OCI-LY7 (cell line): ENCODE results near the gene BPIFB2. TPM values are rescaled to one million over a fixed set of nuclear protein-coding genes. Genes with fewer than 3 reads are reported as not detected.

Source experiments
- BruUV-seq: library from RNA; stranded (reverse); fragments of 400-500 nt; replicated peaks from 2 replicates; lab custom pipeline; 2021; lab: Mats Ljungman, UMichigan
- CTCF ChIA-PET: fragments of 300-600 bp; sonication (Branson Sonifier 250); formaldehyde crosslinking; loops from one replicate; lab custom pipeline; 2022; ENCODE audit warnings: antibody characterized with exemption; ENCODE audit not compliant: unreplicated experiment; lab: Charles Lee
- POLR2A ChIA-PET: fragments of 300-600 bp; sonication (Branson Sonifier 250); formaldehyde crosslinking; loops from one replicate; lab custom pipeline; 2022; ENCODE audit warnings: antibody characterized with exemption; lab: Charles Lee
- DNase-seq: peaks from one replicate; pipeline ENCODE4 v3.0.0-alpha.2; 2015; ENCODE audit warnings: low spot score
- H2AFZ ChIP-seq: fragments of 200-600 bp; sonication (generic), shearing (Covaris generic); 2 replicates; pipeline ENCODE4 v1.6.1; 2014; ENCODE audit warnings: mild to moderate bottlenecking, antibody characterized with exemption, low read length, moderate library complexity
- H3K27ac ChIP-seq: fragments of 200-600 bp; sonication (generic); 2 replicates; pipeline ENCODE4 v1.5.1; 2014; ENCODE audit warnings: mixed run types, low read depth, mild to moderate bottlenecking, moderate library complexity, low read length, inconsistent platforms; ENCODE audit not compliant: poor library complexity, severe bottlenecking
- H3K36me3 ChIP-seq: fragments of 200-600 bp; sonication (generic); 2 replicates; pipeline ENCODE4 v1.6.1; 2014; ENCODE audit warnings: mild to moderate bottlenecking, antibody characterized with exemption, low read length, moderate library complexity, mixed read lengths; ENCODE audit not compliant: insufficient read depth
- H3K4me1 ChIP-seq: fragments of 200-600 bp; sonication (generic); 2 replicates; pipeline ENCODE4 v1.5.1; 2014; ENCODE audit warnings: mild to moderate bottlenecking, low read length; ENCODE audit not compliant: insufficient read depth, poor library complexity, severe bottlenecking
- H3K4me2 ChIP-seq: fragments of 200-600 bp; sonication (generic); 2 replicates; pipeline ENCODE4 v1.6.1; 2014; ENCODE audit warnings: mild to moderate bottlenecking, low read length
- H3K4me3 ChIP-seq: fragments of 200-600 bp; sonication (generic); 2 replicates; pipeline ENCODE4 v1.5.1; 2014; ENCODE audit warnings: mild to moderate bottlenecking, low read depth, low read length; ENCODE audit not compliant: poor library complexity, severe bottlenecking
- H3K79me2 ChIP-seq: fragments of 200-600 bp; sonication (generic); 2 replicates; pipeline ENCODE4 v1.6.1; 2016; ENCODE audit warnings: low read depth, mild to moderate bottlenecking, low read length, moderate library complexity, mixed read lengths; ENCODE audit not compliant: insufficient read depth
- H3K9me2 ChIP-seq: fragments of 200-600 bp; sonication (generic); 2 replicates; pipeline ENCODE4 v1.6.1; 2016; ENCODE audit warnings: mild to moderate bottlenecking, low read length, mixed read lengths; ENCODE audit not compliant: insufficient read depth
- H3K9me3 ChIP-seq: fragments of 200-600 bp; sonication (generic); 2 replicates; pipeline ENCODE4 v1.6.1; 2014; ENCODE audit warnings: mild to moderate bottlenecking, mixed run types, low read length, mixed read lengths
- H4K20me1 ChIP-seq: fragments of 200-600 bp; sonication (generic); 2 replicates; pipeline ENCODE4 v1.6.1; 2014; ENCODE audit warnings: mild to moderate bottlenecking, antibody characterized with exemption, low read length, moderate library complexity, mixed read lengths; ENCODE audit not compliant: insufficient read depth
- CTCF ChIP-seq: fragments of 200-600 bp; sonication (generic); conservative IDR thresholded peaks from 2 replicates; pipeline ENCODE4 v1.5.1; 2014; ENCODE audit warnings: mild to moderate bottlenecking, antibody characterized with exemption, low read length, moderate library complexity, mixed read lengths
- EZH2phosphoT487 ChIP-seq: fragments of 200-600 bp; sonication (generic); IDR thresholded peaks from 2 replicates; pipeline ENCODE4 v1.6.1; 2018; ENCODE audit warnings: low read depth, borderline replicate concordance, mild to moderate bottlenecking, mixed run types, antibody characterized with exemption, low read length, moderate library complexity, mixed read lengths
- intact Hi-C: fragments of 100-400 bp; cut with micrococcal nuclease; formaldehyde crosslinking; loops from one replicate; pipeline ENCODE4 v1.10.0; 2022; ENCODE audit not compliant: unreplicated experiment
- total RNA-seq, 2 experiments: library from RNA; depleted of rRNA in 1 of 2; stranded (reverse); fragments of >200 nt in 1 of 2; shearing (Covaris generic) in 1 of 2; gene quantifications; 2 replicates each; pipeline ENCODE4 v1.2.3, GENCODE V29; 2014 to 2022

Gene BPIFB2
- total RNA-seq, 2 experiments from 2014 or later, result not detected

GRCh38 chr20:33027769-33028751 is 20.6 kb downstream of the BPIFB2 start:
- H3K4me1 ChIP-seq, result no peaks in the 10 kb centered on the region
- H3K9me3 ChIP-seq, result no peaks in the 10 kb centered on the region
- TF ChIP-seq CTCF (no peak), EZH2phosphoT487 (no peak)
- DNase-seq, result no peak
- ChIA-PET CTCF (no interaction called here), POLR2A (no interaction called here)
- intact Hi-C loops, result no loop called here
- H3K9me2 ChIP-seq, result no peaks in the 10 kb centered on the region
- H3K4me3 ChIP-seq, result no peak overlapping the region
- H3K27ac ChIP-seq, result no peak overlapping the region
- H3K36me3 ChIP-seq, result no peaks in the 10 kb centered on the region
- H2AFZ ChIP-seq, result no peak overlapping the region
- BruUV-seq, result no TSS peak
- no peaks in the 10 kb centered on the region for H3K79me2 ChIP-seq
- H3K4me2 ChIP-seq, result no peak overlapping the region
- H4K20me1 ChIP-seq, result no peaks in the 10 kb centered on the region

- no peaks in the 10 kb centered on the region for H3K4me1 ChIP-seq
- CTCF ChIA-PET, result no interaction called here
Measured at GRCh38 chr20:33028875-33029274, 21.4 kb downstream of the BPIFB2 start.

More at GRCh38 chr20:33028875-33029274, 21.4 kb downstream of the BPIFB2 start:
- Histone ChIP-seq H3K4me3 (no peak overlapping the region), H4K20me1 (no peaks in the 10 kb centered on the region), H3K4me2 (no peak overlapping the region), H3K9me3 (no peaks in the 10 kb centered on the region), H3K9me2 (no peaks in the 10 kb centered on the region), H3K79me2 (no peaks in the 10 kb centered on the region), H2AFZ (no peak overlapping the region), H3K36me3 (no peaks in the 10 kb centered on the region), H3K27ac (no peak overlapping the region)
- POLR2A ChIA-PET, result no interaction called here
- no peak for DNase-seq
- no peak for TF ChIP-seq CTCF
- no peak for TF ChIP-seq EZH2phosphoT487
- intact Hi-C loops, result no loop called here
- BruUV-seq, result no TSS peak
